HUDEP-2 (cell line): ENCODE measurements around the gene GSTT2B.
"Not testable (repeated sequence)": the region's sequence is repeated elsewhere in the genome, so short reads cannot be mapped to it uniquely, and the experiment has no call there.

Experiments used
- DNase-seq, 76 experiments: peaks; one replicate each; lab custom pipeline; 2025; ENCODE audit not compliant: unreplicated experiment in 76 of 76; lab: John Stamatoyannopoulos, UW

GSTT2B gene

GRCh38 chr22:23961084-23961771 lies at the start of gene GSTT2B:
Gene GSTT2B, minus strand, starts transcription at chr22:23961195. Its CDS starts 64 bp downstream, at chr22:23961131.
- not testable (repeated sequence) for DNase-seq

GRCh38 chr22:24010018-24010391 lies 49.0 kb upstream of the GSTT2B start:
- no peak for DNase-seq

GRCh38 chr22:24009227-24010017 lies 48.4 kb upstream of the GSTT2B start:
- DNase-seq: peak in 26 of 76 experiments; percentile 9 to 76 (median 30)

- DNase-seq: no peak
Measured at GRCh38 chr22:24008381-24009226, 47.6 kb upstream of the GSTT2B start.

GRCh38 chr22:24008022-24008283 lies 47.0 kb upstream of the GSTT2B start:
- DNase-seq: no peak

- no peak for DNase-seq
Measured at GRCh38 chr22:24007253-24008021, 46.4 kb upstream of the GSTT2B start.

- no peak for DNase-seq
Measured at GRCh38 chr22:24006914-24007214, 45.9 kb upstream of the GSTT2B start.

- no peak for DNase-seq
Measured at GRCh38 chr22:24006207-24006913, 45.4 kb upstream of the GSTT2B start.

GRCh38 chr22:24005201-24005600 lies 44.2 kb upstream of the GSTT2B start, which contains the start of gene GSTT4:
Gene GSTT4, minus strand, starts transcription at chr22:24005453. Its CDS starts 97 bp downstream, at chr22:24005356.
- no peak for DNase-seq

- DNase-seq: no peak
Measured at GRCh38 chr22:24003887-24004286, 42.9 kb upstream of the GSTT2B start.

GRCh38 chr22:24002851-24003250 lies 41.9 kb upstream of the GSTT2B start:
- DNase-seq: no peak

- DNase-seq: no peak
Measured at GRCh38 chr22:24002272-24002671, 41.3 kb upstream of the GSTT2B start.

GRCh38 chr22:24001314-24001713 lies 40.3 kb upstream of the GSTT2B start:
- no peak for DNase-seq

- not testable (repeated sequence) for DNase-seq
Measured at GRCh38 chr22:23999779-24000178, 38.8 kb upstream of the GSTT2B start.

GRCh38 chr22:23997092-23997491 lies 36.1 kb upstream of the GSTT2B start:
- no peak for DNase-seq

- peak in 71 of 76 experiments; percentile 18 to 86 (median 59) for DNase-seq
Measured at GRCh38 chr22:23993581-23994177, 32.7 kb upstream of the GSTT2B start.

- DNase-seq: not testable (repeated sequence)
Measured at GRCh38 chr22:23993080-23993479, 32.1 kb upstream of the GSTT2B start.

GRCh38 chr22:23989583-23990244 lies 28.7 kb upstream of the GSTT2B start:
- not testable (repeated sequence) for DNase-seq

GRCh38 chr22:23986538-23987178 lies 25.7 kb upstream of the GSTT2B start:
- not testable (repeated sequence) for DNase-seq
